HEK293 (cell line): ENCODE results near the gene EIF3B.
A peak's percentile ranks its signal among the peaks of the same experiment; 100 is the strongest.

Experiments
- EGR2 ChIP-seq: fragments of 450-650 bp; formaldehyde crosslinking; IDR thresholded peaks from 2 replicates; pipeline ENCODE4 v1.5.1; 2016; ENCODE audit warnings: low read depth, missing biosample characterization, missing genetic modification characterization
- GLI2 ChIP-seq: fragments of 450-650 bp; formaldehyde crosslinking; IDR thresholded peaks from 2 replicates; pipeline ENCODE4; 2017; ENCODE audit warnings: missing biosample characterization, missing genetic modification characterization, low read depth, borderline replicate concordance
- KLF10 ChIP-seq: fragments of 450-650 bp; IDR thresholded peaks from 2 replicates; pipeline ENCODE4 v1.5.1; 2018; ENCODE audit warnings: missing biosample characterization, mild to moderate bottlenecking, missing genetic modification characterization
- KLF8 ChIP-seq: fragments of 450-650 bp; formaldehyde crosslinking; IDR thresholded peaks from 2 replicates; pipeline ENCODE4 v1.5.1; 2016; ENCODE audit warnings: missing biosample characterization, missing genetic modification characterization
- OSR2 ChIP-seq: fragments of 450-650 bp; formaldehyde crosslinking; IDR thresholded peaks from 2 replicates; pipeline ENCODE4 v1.5.1; 2016; ENCODE audit warnings: missing biosample characterization, missing genetic modification characterization
- TCF7L2 ChIP-seq: IDR thresholded peaks from 2 replicates; pipeline ENCODE4 v1.6.1; 2011; ENCODE audit warnings: low read depth, mild to moderate bottlenecking, inconsistent platforms, low read length, moderate library complexity, borderline replicate concordance
- ZFP3 ChIP-seq: fragments of 450-650 bp; formaldehyde crosslinking; IDR thresholded peaks from 2 replicates; pipeline ENCODE4 v1.5.1; 2016; ENCODE audit warnings: low read depth, missing biosample characterization, missing genetic modification characterization
- ZNF184 ChIP-seq: fragments of 450-650 bp; IDR thresholded peaks from 2 replicates; pipeline ENCODE4 v1.5.1; 2018; ENCODE audit warnings: missing biosample characterization, mild to moderate bottlenecking, missing genetic modification characterization
- ZNF214 ChIP-seq: fragments of 450-650 bp; formaldehyde crosslinking; IDR thresholded peaks from 2 replicates; pipeline ENCODE4 v1.5.1; 2017; ENCODE audit warnings: missing biosample characterization, mild to moderate bottlenecking, missing genetic modification characterization, borderline replicate concordance
- ZNF221 ChIP-seq: fragments of 450-650 bp; formaldehyde crosslinking; IDR thresholded peaks from 2 replicates; pipeline ENCODE4 v1.5.1; 2017; ENCODE audit warnings: missing biosample characterization, missing genetic modification characterization, borderline replicate concordance
- ZNF274 ChIP-seq, 2 experiments: fragments of 200-500 bp in 1 of 2; fragments of 450-650 bp in 1 of 2; sonication (Bioruptor generic) in 1 of 2; formaldehyde crosslinking in 1 of 2; IDR thresholded peaks; 2 replicates each; pipeline versions ENCODE4 v1.5.1 to v1.6.1; 2014 to 2016; ENCODE audit warnings: borderline replicate concordance in 1 of 2, inconsistent platforms in 1 of 2, low read length in 1 of 2, missing biosample characterization in 1 of 2, missing genetic modification characterization in 1 of 2
- ZNF324 ChIP-seq: fragments of 450-650 bp; formaldehyde crosslinking; IDR thresholded peaks from 2 replicates; pipeline ENCODE4 v1.5.1; 2016; ENCODE audit warnings: missing biosample characterization, missing genetic modification characterization
- ZNF341 ChIP-seq: fragments of 450-650 bp; formaldehyde crosslinking; IDR thresholded peaks from 2 replicates; pipeline ENCODE4; 2016; ENCODE audit warnings: low read depth, missing biosample characterization, missing genetic modification characterization
- ZNF391 ChIP-seq: fragments of 450-650 bp; formaldehyde crosslinking; IDR thresholded peaks from 2 replicates; pipeline ENCODE4 v1.5.1; 2016; ENCODE audit warnings: low read depth, missing biosample characterization, missing genetic modification characterization, borderline replicate concordance
- ZNF416 ChIP-seq: fragments of 450-650 bp; formaldehyde crosslinking; IDR thresholded peaks from 2 replicates; pipeline ENCODE4 v1.5.1; 2016; ENCODE audit warnings: missing biosample characterization, missing genetic modification characterization
- ZNF501 ChIP-seq: fragments of 450-650 bp; formaldehyde crosslinking; IDR thresholded peaks from 2 replicates; pipeline ENCODE4 v1.5.1; 2016; ENCODE audit warnings: missing biosample characterization, missing genetic modification characterization
- ZNF558 ChIP-seq: fragments of 450-650 bp; formaldehyde crosslinking; IDR thresholded peaks from 2 replicates; pipeline ENCODE4 v1.5.1; 2016; ENCODE audit warnings: missing biosample characterization, missing genetic modification characterization
- ZNF610 ChIP-seq: fragments of 450-650 bp; formaldehyde crosslinking; IDR thresholded peaks from 2 replicates; pipeline ENCODE4 v1.5.1; 2016; ENCODE audit warnings: missing biosample characterization, missing genetic modification characterization, borderline replicate concordance
- ZNF677 ChIP-seq: fragments of 450-650 bp; IDR thresholded peaks from 2 replicates; pipeline ENCODE4 v1.5.0; 2018; ENCODE audit warnings: missing biosample characterization, mild to moderate bottlenecking, missing genetic modification characterization, moderate library complexity
- ZNF701 ChIP-seq: fragments of 450-650 bp; formaldehyde crosslinking; IDR thresholded peaks from 2 replicates; pipeline ENCODE4 v1.5.1; 2016; ENCODE audit warnings: missing biosample characterization, missing genetic modification characterization
- ZNF707 ChIP-seq: fragments of 450-650 bp; formaldehyde crosslinking; IDR thresholded peaks from 2 replicates; pipeline ENCODE4 v1.5.1; 2016; ENCODE audit warnings: missing biosample characterization, missing genetic modification characterization
- ZNF768 ChIP-seq: fragments of 450-650 bp; formaldehyde crosslinking; IDR thresholded peaks from 2 replicates; pipeline ENCODE4 v1.5.1; 2018; ENCODE audit warnings: missing biosample characterization, mild to moderate bottlenecking, missing genetic modification characterization
- ZNF785 ChIP-seq: fragments of 450-650 bp; formaldehyde crosslinking; IDR thresholded peaks from 2 replicates; pipeline ENCODE4 v1.5.1; 2016; ENCODE audit warnings: missing biosample characterization, missing genetic modification characterization
- ZNF792 ChIP-seq: fragments of 450-650 bp; formaldehyde crosslinking; IDR thresholded peaks from 2 replicates; pipeline ENCODE4 v1.5.1; 2016; ENCODE audit warnings: missing biosample characterization, missing genetic modification characterization
- TF ChIP-seq, protein P1 (sequence below): fragments of 450-650 bp; formaldehyde crosslinking; IDR thresholded peaks from 2 replicates; pipeline ENCODE4 v1.5.1; 2016; ENCODE audit warnings: missing biosample characterization, missing genetic modification characterization, low read depth
- TF ChIP-seq, protein P2 (sequence below): fragments of 450-650 bp; formaldehyde crosslinking; IDR thresholded peaks from 2 replicates; pipeline ENCODE4 v1.5.1; 2016; ENCODE audit warnings: missing biosample characterization, missing genetic modification characterization
- TF ChIP-seq, protein P3 (sequence below): fragments of 450-650 bp; formaldehyde crosslinking; IDR thresholded peaks from 2 replicates; pipeline ENCODE4 v1.5.1; 2016; ENCODE audit warnings: missing biosample characterization, missing genetic modification characterization
- TF ChIP-seq, protein P4 (sequence below): fragments of 450-650 bp; IDR thresholded peaks from 2 replicates; pipeline ENCODE4 v1.5.1; 2018; ENCODE audit warnings: missing biosample characterization, missing genetic modification characterization
- TF ChIP-seq, protein P5 (sequence below): fragments of 450-650 bp; formaldehyde crosslinking; IDR thresholded peaks from 2 replicates; pipeline ENCODE4 v1.5.1; 2016; ENCODE audit warnings: missing biosample characterization, missing genetic modification characterization, low read depth
- TF ChIP-seq, protein P6 (sequence below): fragments of 450-650 bp; formaldehyde crosslinking; IDR thresholded peaks from 2 replicates; pipeline ENCODE4 v1.5.1; 2016; ENCODE audit warnings: missing biosample characterization, missing genetic modification characterization

Gene EIF3B

DNA sequence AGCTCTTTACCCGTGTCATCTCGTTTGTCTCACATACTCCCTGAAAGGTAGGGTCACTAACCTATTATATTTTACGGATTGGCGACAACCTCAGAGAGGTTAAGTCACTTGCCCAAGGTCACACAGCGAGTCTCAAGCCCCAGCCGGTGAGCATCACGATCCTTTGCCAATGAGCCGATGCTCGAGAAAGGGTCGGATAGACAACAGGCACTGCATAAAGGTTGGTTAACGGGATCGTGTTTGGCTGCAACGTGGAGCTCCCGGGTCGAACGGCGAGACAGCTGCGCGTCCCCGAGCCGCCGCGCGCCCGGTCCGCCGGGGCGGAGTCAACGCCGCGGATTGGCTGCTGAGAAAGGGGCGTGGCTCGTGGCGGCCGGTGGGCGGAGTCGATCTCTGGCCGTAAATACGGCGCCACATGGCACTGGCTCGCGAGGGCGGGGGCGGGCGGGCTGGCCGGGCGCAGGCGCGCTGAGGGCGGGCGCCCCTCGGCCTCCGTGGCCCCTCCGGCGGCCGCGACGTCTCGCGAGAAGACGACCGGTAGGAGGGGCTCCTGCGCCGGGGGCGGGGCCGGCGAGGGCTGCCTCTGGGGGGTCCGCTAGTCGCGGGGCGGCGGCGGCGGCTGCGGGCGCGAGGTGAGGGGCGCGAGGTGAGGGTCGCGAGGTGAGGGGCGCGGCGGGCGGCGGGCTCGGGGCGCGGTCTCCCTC is 48.5 kb downstream of the EIF3B start, which contains the start of gene CHST12 (continued):
- TF ChIP-seq GLI2 (tag by site-specific recombination) (no peak), ZNF677 (0 out of 2 replicates have a peak, but pooled peaks have one; percentile 14), ZNF768 (tag by site-specific recombination) (peak; percentile 99; the same call in 1 of the 2 replicates), OSR2 (no peak), ZNF184 (tag by site-specific recombination) (no peak), ZNF707 (tag by site-specific recombination) (no peak), EGR2 (tag by site-specific recombination) (no peak), KLF8 (tag by site-specific recombination) (peak; percentile 41; the same call in 1 of the 2 replicates), ZNF324 (tag by site-specific recombination) (peak; percentile 54; the same call in 1 of the 2 replicates), ZNF221 (tag by site-specific recombination) (no peak), ZNF214 (tag by site-specific recombination) (no peak), TCF7L2 (no peak), ZNF701 (tag by site-specific recombination) (no peak), ZNF341 (tag by site-specific recombination) (no peak), ZNF785 (tag by site-specific recombination) (no peak), ZNF501 (tag by site-specific recombination) (peak; percentile 51; the same call in 1 of the 2 replicates), ZNF391 (tag by site-specific recombination) (no peak), KLF10 (tag by site-specific recombination) (no peak), ZFP3 (tag by site-specific recombination) (peak; percentile 53; the same call in 1 of the 2 replicates), ZNF610 (tag by site-specific recombination) (no peak), ZNF558 (tag by site-specific recombination) (no peak), ZNF274 (IDR thresholded peaks at IDR 0.05; ENCODE audit: low read length) (no peak), ZNF274 (tag by site-specific recombination; IDR thresholded peaks at IDR 0.05; ENCODE audit: borderline replicate concordance) (no peak), ZNF792 (no peak), ZNF416 (tag by site-specific recombination) (no peak)
- TF ChIP-seq, protein P1, sequence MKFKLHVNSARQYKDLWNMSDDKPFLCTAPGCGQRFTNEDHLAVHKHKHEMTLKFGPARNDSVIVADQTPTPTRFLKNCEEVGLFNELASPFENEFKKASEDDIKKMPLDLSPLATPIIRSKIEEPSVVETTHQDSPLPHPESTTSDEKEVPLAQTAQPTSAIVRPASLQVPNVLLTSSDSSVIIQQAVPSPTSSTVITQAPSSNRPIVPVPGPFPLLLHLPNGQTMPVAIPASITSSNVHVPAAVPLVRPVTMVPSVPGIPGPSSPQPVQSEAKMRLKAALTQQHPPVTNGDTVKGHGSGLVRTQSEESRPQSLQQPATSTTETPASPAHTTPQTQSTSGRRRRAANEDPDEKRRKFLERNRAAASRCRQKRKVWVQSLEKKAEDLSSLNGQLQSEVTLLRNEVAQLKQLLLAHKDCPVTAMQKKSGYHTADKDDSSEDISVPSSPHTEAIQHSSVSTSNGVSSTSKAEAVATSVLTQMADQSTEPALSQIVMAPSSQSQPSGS = no peak
- TF ChIP-seq, protein P2, sequence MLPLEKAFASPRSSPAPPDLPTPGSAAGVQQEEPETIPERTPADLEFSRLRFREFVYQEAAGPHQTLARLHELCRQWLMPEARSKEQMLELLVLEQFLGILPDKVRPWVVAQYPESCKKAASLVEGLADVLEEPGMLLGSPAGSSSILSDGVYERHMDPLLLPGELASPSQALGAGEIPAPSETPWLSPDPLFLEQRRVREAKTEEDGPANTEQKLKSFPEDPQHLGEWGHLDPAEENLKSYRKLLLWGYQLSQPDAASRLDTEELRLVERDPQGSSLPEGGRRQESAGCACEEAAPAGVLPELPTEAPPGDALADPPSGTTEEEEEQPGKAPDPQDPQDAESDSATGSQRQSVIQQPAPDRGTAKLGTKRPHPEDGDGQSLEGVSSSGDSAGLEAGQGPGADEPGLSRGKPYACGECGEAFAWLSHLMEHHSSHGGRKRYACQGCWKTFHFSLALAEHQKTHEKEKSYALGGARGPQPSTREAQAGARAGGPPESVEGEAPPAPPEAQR (tag by site-specific recombination) = no peak
- TF ChIP-seq, protein P3, sequence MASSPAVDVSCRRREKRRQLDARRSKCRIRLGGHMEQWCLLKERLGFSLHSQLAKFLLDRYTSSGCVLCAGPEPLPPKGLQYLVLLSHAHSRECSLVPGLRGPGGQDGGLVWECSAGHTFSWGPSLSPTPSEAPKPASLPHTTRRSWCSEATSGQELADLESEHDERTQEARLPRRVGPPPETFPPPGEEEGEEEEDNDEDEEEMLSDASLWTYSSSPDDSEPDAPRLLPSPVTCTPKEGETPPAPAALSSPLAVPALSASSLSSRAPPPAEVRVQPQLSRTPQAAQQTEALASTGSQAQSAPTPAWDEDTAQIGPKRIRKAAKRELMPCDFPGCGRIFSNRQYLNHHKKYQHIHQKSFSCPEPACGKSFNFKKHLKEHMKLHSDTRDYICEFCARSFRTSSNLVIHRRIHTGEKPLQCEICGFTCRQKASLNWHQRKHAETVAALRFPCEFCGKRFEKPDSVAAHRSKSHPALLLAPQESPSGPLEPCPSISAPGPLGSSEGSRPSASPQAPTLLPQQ (tag by site-specific recombination) = peak; percentile 50; the same call in 1 of the 2 replicates
- TF ChIP-seq, protein P4, sequence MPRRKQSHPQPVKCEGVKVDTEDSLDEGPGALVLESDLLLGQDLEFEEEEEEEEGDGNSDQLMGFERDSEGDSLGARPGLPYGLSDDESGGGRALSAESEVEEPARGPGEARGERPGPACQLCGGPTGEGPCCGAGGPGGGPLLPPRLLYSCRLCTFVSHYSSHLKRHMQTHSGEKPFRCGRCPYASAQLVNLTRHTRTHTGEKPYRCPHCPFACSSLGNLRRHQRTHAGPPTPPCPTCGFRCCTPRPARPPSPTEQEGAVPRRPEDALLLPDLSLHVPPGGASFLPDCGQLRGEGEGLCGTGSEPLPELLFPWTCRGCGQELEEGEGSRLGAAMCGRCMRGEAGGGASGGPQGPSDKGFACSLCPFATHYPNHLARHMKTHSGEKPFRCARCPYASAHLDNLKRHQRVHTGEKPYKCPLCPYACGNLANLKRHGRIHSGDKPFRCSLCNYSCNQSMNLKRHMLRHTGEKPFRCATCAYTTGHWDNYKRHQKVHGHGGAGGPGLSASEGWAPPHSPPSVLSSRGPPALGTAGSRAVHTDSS (tag by site-specific recombination) = no peak
- TF ChIP-seq, protein P5, sequence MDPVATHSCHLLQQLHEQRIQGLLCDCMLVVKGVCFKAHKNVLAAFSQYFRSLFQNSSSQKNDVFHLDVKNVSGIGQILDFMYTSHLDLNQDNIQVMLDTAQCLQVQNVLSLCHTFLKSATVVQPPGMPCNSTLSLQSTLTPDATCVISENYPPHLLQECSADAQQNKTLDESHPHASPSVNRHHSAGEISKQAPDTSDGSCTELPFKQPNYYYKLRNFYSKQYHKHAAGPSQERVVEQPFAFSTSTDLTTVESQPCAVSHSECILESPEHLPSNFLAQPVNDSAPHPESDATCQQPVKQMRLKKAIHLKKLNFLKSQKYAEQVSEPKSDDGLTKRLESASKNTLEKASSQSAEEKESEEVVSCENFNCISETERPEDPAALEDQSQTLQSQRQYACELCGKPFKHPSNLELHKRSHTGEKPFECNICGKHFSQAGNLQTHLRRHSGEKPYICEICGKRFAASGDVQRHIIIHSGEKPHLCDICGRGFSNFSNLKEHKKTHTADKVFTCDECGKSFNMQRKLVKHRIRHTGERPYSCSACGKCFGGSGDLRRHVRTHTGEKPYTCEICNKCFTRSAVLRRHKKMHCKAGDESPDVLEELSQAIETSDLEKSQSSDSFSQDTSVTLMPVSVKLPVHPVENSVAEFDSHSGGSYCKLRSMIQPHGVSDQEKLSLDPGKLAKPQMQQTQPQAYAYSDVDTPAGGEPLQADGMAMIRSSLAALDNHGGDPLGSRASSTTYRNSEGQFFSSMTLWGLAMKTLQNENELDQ (tag by site-specific recombination) = no peak
- TF ChIP-seq, protein P6, sequence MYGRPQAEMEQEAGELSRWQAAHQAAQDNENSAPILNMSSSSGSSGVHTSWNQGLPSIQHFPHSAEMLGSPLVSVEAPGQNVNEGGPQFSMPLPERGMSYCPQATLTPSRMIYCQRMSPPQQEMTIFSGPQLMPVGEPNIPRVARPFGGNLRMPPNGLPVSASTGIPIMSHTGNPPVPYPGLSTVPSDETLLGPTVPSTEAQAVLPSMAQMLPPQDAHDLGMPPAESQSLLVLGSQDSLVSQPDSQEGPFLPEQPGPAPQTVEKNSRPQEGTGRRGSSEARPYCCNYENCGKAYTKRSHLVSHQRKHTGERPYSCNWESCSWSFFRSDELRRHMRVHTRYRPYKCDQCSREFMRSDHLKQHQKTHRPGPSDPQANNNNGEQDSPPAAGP (tag by site-specific recombination) = peak; percentile 18; the same call in 1 of the 2 replicates
